ENCODE data around the gene SORBS2.

The SORBS2 gene

DNA sequence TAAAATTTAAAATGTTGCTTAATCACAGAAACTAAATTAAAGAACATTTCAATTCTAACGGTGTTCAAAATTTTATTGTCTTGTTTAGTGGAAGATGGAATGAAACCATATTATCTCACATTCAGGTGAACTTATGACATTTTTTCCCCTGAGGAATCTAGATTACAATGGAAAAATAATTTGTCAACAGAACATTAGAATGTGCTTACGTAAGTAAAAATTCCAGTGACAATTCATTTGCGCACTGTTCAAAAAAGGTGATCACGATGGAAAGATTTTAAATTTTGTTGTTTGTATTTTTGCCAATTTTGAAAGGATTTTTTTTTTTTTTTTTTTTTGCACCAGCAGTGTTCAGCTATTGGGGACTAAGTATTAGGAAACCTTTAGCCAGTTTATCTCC is 23.3 kb upstream of the SORBS2 start:
- DNase-seq (ENCODE audit: low read depth, low spot score) = no peak

DNA sequence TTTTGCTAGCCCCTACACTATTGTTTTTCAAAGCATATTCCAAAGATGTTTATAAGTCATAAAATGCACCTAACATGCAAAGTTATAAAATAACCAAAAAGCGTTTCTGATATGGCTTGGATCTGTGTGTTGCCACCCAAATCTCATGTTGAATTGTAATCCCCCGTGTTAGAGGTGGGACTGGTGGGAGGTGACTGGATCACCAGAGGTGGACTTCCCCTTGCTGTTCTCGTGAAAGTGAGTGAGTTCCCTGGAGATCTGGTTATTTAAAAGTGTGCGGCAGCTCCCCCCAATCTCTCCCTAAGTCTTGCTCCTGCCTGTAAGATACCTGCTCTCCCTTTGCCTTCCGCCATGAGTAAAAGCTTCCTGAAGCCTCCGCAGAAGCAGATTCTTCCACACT is 22.8 kb upstream of the SORBS2 start:
- DNase-seq (ENCODE audit: low read depth, low spot score) = no peak

DNA sequence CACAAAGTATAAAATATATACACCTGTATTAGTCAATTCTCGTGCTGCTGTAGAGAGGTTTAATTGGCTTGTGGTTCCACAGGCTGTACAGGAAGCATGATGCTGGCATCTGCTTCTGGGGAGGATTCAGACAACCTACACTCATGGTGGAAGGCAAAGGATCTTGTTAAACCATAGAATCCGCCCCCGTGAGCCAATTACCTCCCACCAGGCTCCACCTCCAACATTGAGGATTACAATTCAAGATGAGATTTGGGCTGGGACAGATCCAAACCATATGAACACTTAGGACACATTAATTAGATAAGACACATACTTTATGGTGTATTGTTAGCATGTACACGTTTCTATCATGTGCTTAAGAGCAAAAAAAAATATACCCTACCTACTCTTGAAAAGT is 22.1 kb upstream of the SORBS2 start:
- DNase-seq (ENCODE audit: low read depth, low spot score) = no peak

DNA sequence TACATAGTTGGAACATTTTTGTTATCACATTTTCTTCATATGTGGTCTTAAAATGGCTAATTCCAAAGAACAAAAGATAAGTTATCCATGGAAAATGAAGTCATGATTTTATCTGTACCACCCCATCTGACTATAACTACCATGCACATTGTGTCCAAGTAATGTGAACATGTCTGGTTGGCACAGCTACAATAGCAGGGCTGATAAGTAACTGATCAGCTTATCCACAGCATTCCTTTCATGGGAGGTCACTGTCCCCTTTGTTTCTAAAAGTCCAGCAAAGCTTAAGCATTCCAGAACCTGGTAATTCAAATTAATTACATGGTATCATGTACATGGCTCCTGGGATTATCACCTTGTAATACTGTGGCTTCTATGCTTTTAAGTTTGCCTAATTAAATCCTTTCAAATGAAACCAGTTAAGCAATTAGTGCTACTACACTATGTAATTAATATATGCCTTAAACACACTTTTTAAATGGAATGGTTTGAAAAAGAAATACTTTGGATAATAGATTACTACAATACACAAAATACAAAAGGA is 21.1 kb upstream of the SORBS2 start:
- no peak for DNase-seq (ENCODE audit: low read depth, low spot score)

DNA sequence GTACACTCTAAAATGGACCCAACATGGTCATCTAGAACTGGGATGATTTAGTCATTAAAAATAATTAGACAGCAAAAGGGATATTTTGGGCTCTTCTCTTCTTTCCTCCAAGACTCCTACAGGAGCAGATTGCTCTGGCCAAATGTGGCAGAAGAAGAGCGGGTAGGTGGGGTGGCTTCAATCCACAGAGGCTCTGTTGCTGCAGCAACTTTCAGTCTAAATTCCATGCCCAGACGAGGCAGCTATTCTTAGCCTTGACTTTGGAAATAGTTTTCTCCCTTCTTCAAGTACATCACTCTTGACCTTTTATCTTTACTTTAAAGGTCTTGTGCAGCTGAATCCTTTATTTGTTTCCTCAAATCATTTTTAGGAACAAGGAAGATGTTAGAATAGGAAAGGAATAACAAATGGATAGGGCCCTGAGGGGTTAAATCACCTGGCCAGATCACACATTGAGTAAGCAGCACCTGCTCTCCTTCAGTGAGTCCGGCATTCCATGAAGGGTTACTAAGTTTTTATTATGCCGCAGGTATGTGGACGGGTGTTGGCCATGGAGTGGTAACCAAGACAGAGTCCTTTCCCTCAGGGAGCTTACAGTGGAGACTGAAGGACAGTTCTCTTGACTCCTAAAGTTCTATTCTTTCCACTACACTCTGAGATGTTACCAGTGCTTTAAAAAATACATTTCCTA is 19.3 kb upstream of the SORBS2 start:
- no peak for DNase-seq (ENCODE audit: low read depth, low spot score)

DNA sequence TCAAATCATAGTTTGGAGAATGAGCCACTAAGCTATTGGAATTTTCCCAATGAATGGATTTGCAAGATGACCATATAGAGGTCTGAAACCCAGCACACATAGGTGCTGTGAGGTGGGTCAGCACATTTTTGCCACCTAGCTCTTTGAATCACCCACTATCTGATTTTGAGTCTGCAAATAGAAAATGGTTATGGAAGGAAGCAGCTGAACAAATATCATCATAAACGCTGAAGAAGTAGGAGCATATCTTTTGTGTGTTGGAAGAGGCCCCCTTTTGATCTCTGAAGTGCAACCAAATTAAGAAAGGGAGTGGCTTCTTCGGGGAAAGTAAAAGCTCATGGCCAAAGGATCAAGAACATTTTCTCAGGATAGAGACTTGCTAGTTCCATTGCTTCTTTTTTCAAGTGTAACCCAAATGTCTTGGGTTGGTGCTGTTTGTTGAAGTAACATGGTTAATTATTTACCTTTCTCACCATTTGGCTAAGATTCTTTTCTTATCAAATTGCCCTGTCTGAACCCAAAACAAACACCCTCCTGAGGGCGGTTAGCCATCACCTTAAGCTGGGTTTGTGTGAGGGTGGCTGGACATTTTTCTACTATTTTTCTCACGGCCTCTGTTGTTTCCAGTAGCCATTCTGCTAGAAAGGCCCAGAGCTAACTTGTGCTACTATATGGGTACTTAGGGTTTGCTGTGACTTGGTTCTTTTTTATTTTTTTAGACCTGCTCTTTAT is 18.4 kb upstream of the SORBS2 start:
- no peak for DNase-seq (ENCODE audit: low read depth, low spot score)

DNA sequence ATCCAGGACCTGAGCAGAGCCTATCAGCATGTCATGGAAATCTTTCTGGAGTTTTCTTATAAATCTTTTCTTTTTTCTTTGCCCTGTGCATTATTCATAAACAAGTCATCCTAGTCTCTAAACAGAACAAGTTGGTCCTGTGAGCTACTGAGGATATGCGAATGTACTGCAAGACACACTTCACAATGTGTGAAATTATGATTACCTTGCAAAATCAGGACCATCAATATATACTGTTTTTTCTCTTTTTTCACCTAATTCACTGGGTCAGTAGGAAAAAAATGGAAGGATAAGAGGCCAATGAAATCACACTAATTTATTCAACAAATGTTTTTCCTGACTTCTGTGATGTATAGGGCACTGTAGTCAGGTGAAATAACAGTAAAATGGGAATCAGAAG is 14.4 kb upstream of the SORBS2 start:
- no peak for DNase-seq (ENCODE audit: low read depth, low spot score)

DNA sequence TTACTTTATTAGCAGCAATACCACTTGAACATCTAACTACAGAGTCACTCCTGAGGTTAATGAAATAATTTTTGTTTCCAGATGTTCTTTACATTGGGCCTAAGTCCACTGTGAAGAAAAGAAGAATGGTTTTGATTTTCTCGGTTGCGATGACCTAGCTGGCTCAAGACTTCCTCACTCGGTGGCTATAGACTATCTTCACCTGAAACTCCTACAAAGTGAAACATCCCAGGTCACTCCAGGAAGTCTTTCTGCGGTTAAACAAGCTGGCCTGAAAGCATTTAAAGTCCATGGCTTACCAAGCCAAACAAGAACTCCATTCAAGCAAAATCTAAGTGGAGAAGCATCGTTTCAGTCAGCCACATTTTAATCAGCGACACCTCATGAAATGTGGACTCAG is 13.7 kb upstream of the SORBS2 start:
- no peak for DNase-seq (ENCODE audit: low read depth, low spot score)

DNA sequence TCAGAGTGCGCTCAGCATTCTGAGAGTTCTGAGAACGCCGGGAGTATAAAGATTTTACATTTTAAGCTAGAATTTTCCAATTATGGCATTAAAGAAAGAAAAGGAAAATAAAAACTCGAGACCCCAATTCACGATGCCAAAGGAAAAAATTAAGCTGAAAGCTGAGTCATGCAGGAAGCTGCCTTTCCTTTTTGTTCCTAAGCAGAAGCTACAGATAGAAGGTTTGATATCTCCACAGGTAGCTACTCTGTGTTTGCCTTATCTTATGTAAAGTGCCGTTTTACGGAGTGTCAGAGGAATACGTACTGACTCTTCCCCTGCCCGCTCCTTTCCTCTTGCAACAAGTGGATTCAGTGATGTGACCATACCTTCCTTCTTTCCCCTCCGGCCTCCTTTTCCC is 10.8 kb upstream of the SORBS2 start:
- no peak for DNase-seq (ENCODE audit: low read depth, low spot score)

DNA sequence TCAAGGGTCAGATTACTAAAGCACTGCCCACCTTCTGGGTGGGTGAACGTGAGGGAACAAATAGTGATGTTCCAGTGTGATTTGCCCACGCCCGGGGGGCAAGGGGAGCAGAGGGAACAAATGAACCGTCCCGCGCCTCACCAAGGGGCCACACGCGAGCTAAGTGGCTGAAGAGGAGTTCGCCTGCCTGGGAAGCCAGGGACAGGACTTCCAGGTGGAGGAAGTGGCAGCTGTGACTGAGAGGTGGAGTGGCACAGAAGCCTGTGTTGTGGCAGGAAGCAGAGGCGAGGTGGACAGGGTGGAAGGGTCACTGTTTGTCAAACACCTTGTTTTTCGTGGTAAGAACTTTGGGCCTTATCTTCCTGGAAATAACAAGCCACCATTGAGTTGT is 9.0 kb upstream of the SORBS2 start:
- no peak for DNase-seq (ENCODE audit: low read depth, low spot score)

DNA sequence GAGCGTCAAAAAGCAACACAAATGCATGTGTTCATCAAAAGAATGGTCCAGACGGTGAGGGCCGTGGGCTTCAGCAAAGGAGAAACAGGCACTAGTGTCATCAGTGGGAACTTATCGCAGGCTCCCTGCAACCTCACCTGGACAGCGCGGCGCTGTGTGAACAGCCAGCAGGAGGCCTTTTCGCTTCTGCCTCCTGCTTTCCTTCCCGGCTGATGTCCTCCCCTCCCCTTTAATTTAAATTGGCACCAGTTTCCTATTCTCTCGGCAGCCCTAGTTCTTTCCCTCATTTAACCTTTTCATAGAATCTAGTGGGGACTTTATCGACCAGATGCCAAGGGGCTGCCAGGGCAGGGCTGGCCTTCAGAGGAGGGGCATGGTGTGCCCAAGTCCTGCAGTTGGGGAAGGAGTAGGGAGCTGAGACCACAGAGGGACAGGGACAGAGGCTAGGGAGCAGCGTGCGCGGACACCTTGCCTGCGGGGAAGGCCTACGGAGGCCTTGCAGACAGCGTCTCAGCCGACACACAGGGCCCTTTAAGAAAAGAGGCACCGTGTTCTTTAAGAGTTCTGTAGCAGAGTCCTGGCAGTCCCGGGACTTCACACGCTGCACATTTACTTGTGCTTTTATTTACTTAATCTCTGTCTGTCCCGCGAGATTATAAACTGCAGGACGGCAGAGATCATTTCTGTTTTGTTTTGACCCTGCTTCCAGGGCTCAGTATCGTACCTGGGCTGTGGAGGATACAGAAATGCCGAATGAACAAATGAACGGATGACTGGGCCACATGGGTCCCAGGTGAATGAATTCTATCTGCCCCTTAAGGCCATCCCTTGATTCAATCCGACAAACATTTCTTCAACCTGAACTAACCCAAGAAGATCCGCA is 8.4 kb upstream of the SORBS2 start:
- no peak for DNase-seq (ENCODE audit: low read depth, low spot score)

DNA sequence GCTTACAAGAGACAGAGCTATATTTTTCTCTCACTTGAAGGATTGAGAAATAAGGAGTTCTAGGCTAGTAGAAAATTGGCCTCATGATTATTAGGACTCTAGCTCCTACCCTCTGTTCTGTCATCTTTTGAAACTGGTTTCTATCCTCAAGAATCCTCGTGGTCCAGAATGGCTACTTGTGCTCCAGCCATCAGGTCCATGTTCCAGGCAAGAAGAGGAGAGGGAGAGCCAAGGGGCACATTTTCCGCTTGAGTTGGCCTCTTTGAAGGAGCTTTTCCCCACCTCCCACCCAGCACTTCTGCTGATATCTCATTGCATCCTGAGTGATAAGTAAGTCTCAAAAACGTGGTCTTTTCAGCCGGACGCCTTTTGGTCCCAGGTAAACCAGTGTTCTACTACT is 7.2 kb upstream of the SORBS2 start:
- DNase-seq (ENCODE audit: low read depth, low spot score) = no peak

DNA sequence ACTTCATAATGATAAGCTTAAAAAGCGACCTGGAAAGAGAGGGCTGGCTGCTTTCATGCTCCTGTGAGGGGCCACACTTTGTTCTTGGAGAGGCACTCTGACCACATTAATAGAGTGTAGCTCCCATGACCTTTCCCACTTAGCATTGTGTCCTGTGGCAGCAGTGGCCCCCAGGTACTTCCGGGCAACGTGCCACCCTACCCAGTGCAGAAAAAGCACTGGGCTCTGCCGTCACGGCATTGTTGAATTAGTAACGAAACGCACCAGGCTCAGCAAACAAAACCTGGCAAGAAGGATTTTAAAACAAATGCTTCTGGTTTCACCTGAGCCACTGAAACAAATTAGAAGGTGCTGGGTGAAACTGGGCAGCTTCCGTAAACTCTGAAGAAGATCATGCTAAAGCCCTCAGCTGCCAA is 5.4 kb upstream of the SORBS2 start:
- no peak for DNase-seq (ENCODE audit: low read depth, low spot score)

DNA sequence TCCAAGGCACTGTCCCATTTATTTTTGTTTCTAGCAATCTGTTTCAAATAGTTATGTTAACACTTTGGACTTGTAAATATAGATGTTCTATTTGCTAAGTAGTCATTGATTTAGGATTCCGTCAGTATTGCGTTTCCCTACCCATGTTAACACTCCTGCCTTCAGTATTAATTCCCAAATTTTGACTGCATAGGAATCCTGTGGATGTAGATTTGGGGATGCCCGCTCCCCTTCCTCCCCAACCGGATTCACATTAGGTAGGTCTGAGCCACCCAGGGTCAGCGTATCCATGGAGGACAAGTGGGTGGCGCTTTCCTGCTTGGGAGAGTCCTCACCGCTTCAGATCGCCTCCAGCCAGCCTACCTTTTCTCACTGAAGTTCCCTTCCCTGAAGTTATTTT is 1.1 kb upstream of the SORBS2 start:
- DNase-seq (ENCODE audit: low read depth, low spot score) = no peak

DNA sequence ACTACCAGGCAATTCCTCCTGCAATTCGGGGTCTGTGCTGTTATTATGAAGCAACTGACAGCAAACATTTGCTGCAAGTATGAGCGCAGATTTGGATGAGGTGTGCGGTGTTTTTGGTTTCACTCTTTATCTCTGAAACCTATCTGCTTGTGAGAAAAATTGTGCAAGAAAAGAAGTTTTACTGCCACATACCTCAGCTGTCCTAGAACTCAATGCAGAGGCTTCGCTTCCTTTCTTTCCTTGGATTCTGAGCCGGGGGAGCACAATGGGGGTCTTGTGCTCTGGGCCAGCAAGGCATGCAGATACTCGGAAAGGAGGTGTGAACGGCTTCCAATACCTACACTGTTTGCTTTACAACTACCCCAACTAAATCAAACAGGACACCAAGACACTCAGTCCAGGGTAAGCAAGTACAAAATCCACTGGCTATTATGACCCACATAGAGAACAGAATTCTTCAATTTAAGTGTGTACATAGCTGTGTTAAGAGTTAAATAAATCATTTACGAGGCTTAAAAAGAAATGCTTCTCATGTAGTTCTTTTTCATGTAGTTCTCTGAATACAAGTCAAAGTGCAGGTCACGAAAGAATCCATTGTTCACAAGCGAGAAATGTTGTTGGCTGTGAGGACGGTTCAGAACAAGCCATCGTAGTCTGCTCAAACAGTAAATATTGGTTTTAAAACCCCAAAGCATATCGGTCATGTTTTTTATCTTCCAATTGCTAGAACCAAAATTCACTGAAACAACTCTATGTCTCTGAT is 1.1 kb downstream of the SORBS2 start:
- DNase-seq (ENCODE audit: low read depth, low spot score) = no peak

DNA sequence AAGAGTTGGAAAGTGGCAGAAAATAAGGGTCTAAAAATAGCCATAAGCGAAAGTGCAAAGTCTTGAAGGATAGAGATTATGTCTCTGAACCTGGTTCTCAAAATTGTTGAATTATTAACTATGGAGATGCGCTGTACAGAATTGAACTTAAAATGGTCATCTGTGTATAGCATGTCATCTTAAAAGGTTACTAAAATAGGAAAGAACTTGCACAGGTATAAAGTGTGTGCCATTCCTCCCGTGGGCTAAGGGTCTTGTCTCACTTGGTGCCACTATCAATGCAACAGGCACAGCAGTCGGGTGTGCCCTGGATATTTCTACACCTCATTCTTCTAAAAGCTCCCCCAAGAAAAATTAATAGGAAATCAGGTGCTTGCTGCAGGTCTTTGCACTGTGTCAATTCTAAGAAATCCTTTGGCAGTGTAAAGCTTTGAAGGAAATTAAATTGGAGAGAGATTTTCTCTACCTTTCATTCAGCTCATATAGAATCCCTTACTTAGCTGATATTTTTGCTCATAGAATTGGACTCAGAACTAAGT is 2.4 kb downstream of the SORBS2 start:
- DNase-seq (ENCODE audit: low read depth, low spot score) = no peak

DNA sequence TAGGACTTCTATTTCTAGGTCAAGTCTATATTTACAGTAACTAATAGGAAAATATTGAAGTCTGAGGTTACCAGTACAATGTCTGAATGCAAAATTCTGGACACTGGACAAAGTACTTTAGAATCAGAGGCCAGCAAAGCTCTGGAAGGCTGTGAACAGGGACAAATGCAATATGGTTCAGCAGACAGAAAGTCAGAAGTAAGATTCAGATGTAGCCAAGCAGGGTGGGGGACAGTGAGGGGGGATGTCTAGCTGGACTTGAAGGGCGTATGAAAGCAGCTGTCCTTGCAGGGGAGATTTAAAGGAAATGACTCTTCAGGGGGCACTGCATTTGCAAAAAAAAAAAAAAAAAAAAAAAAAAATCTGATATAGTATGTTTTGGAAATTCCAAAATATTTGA is 2.9 kb downstream of the SORBS2 start:
- no peak for DNase-seq (ENCODE audit: low read depth, low spot score)

DNA sequence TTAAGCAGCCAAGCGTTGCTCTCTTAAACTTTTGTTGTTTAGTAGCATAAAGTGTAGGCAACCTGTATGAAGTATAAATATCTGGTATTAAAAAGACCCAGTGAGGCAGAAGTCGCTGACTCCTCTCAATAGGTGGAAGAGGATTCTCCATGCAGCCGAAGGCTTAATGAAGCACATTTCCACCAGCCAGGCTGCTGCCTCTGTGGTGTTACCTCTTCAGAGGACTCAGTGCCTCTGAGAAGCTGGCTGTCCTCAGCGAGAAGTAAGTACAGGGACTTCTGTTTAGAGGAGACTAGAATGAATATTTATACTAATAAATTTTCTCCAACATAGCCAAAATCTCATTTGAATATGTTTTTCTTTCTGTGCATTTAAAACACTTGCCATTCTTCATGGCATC is 6.0 kb downstream of the SORBS2 start:
- DNase-seq (ENCODE audit: low read depth, low spot score) = no peak

DNA sequence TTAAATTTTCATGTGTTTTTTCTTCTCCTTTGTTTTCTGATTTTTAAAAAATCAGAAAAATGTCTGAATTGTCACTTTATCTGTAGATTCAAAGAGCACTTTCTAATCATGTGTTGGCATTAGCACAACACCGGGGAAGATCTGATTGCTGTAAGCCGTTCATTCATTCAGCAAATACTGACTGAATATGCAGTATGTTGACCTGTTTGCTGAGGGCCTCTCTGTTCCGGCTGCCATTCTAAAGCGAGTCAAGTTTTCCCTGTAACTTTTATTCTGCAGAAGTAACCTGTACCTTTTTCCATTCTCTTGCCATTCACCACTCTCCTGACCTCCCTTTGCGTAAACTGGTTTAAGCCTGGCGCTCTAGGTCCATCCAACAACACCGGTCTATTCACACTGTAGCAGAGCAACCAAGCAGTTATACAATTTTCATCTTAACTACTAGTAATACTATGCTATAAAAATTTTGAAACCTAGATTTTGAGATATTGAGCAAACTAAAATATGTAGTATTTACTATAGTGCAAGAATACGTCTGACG is 6.7 kb downstream of the SORBS2 start:
- no peak for DNase-seq (ENCODE audit: low read depth, low spot score)

DNA sequence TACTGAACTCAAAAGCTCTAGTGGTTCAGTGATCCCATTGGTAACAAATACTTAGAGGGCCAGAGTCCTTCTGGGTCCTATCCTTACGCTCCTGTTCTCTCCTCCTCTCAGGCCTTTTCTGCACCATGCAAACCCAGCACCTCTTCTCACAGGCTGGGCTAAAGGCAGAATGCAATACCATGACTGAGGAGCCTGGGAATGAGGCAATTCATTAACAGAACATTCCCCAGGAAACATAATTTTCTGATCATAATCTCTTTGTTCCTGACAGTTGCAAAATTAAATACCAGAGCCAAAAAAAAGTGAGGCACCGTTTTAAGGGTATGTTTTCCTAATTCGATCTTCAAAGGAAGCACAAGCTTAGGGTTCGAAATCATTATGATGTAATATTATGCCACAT is 9.0 kb downstream of the SORBS2 start:
- DNase-seq (ENCODE audit: low read depth, low spot score) = no peak

DNA sequence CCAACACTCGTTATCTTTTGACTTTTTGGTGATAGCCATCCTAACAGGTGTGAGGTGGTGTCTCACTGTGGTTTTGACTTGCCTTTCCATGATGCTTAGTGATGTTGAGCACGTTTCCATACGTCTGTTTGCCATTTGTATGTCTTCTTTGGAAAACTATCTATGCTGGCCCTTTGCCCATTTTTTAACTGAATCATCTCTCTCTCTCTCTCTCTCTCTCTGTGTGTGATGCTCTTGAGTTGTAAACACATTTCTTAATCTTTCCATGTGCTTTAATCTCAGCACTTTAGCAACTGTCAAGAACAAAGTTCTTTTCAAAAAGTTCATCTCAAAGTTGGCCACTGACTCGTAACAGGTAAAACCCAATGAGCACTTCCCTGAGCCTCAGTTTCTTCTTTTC is 10.5 kb downstream of the SORBS2 start:
- no peak for DNase-seq (ENCODE audit: low read depth, low spot score)

Measured in activated naive CD8-positive, alpha-beta T cell treated with anti-CD3 and anti-CD28 coated beads, Interleukin-2, amount 50 U/mL, for 16 hours (primary cell).